GM23248 (cell line): ENCODE data around the gene CCDC27.

Experiments
- EZH2 ChIP-seq: fragments of 200-600 bp; sonication (generic); IDR thresholded peaks from 2 replicates; pipeline ENCODE4 v1.6.1; 2018; ENCODE audit warnings: antibody characterized with exemption, mild to moderate bottlenecking; ENCODE audit not compliant: insufficient read depth, poor library complexity, severe bottlenecking
- EZH2phosphoT487 ChIP-seq: fragments of 200-600 bp; sonication (generic); IDR thresholded peaks from 2 replicates; pipeline ENCODE4 v1.6.1; 2018; ENCODE audit warnings: antibody characterized with exemption, moderate library complexity, mild to moderate bottlenecking, low read depth; ENCODE audit not compliant: insufficient read depth

- no peak for TF ChIP-seq EZH2phosphoT487
- no peak for TF ChIP-seq EZH2
These were observed 38.3 kb downstream of the CCDC27 start for GRCh38 chr1:3790500-3790923.
